ENCODE results near the gene ATL2. TPM values are rescaled to one million over a fixed set of nuclear protein-coding genes. Genes with fewer than 3 reads are reported as not detected.
A peak's percentile ranks its signal among the peaks of the same experiment; 100 is the strongest.

The ATL2 gene
- total and polyA plus RNA-seq, 2 of the 8 experiments (the other 6 are each of a cell fraction or from before 2014, with no cell fraction given) = 38.8 to 84.6 TPM

GRCh38 chr2:38262069-38262871 lies 114.8 kb downstream of the ATL2 start:
- H3K23me2 ChIP-seq (ENCODE audit: low read depth, low read length) = no peaks in the 10 kb centered on the region
- CTCF ChIA-PET (ENCODE audit: partially characterized antibody) = interaction anchor here (0.9 kb wide), 1 partner anchor 17 kb away, joined by 3 read pairs; no protein-coding TSS in a partner anchor
- H3K4ac ChIP-seq (replicated peaks; ENCODE audit: insufficient read length, low read depth, low read length) = no peak overlapping the region
- H2BK120ac ChIP-seq (replicated peaks; ENCODE audit: low read depth, low read length) = no peak overlapping the region
- H3K27ac ChIP-seq (ENCODE audit: low read depth, low read length) = no peak overlapping the region
- POLR2A ChIA-PET (ENCODE audit: partially characterized antibody) = no interaction called here
- no peak overlapping the region for H3K56ac ChIP-seq (replicated peaks; ENCODE audit: insufficient read length, low read depth, low read length)
- no peak for FAIRE-seq
- H3K79me2 ChIP-seq (ENCODE audit: control insufficient read depth in 1 of 2, insufficient read depth in 2 of 2, low read length in 2 of 2) = no peaks in the 10 kb centered on the region
- no peak overlapping the region for H4K8ac ChIP-seq (ENCODE audit: extremely low read depth, insufficient read depth, low read length)
- no peak for DNase-seq (ENCODE audit: low read depth in 1 of 2, low spot score in 2 of 2)
- peaks cover 0 to 4% (median 0%) of the 10 kb centered on the region in 4 experiments; a peak in 2 of 7 replicates for H3K4me1 ChIP-seq (replicated peaks in 1 of 4; ENCODE audit: control insufficient read depth in 3 of 4, insufficient read depth in 4 of 4, low read length in 3 of 4)
- no peak overlapping the region for H2BK12ac ChIP-seq (ENCODE audit: low read depth, low read length)
- H2BK15ac ChIP-seq (ENCODE audit: low read length) = no peak overlapping the region
- H3K4me3 ChIP-seq (ENCODE audit: extremely low read depth in 1 of 4, insufficient read depth in 2 of 4, low read depth in 3 of 4, low read length in 4 of 4) = no peak overlapping the region
- no peak overlapping the region for H3K18ac ChIP-seq (ENCODE audit: extremely low read depth, low read length)
- H4K20me1 ChIP-seq (replicated peaks in 1 of 2; ENCODE audit: control insufficient read depth in 1 of 2, insufficient read depth in 2 of 2, low read length in 2 of 2) = no peaks in the 10 kb centered on the region
- H2BK20ac ChIP-seq (ENCODE audit: low read length) = no peak overlapping the region
- H2BK5ac ChIP-seq (ENCODE audit: low read depth, low read length) = no peak overlapping the region
- H3K23ac ChIP-seq (ENCODE audit: insufficient read length) = no peak overlapping the region
- no peaks in the 10 kb centered on the region for H3K36me3 ChIP-seq (ENCODE audit: control insufficient read depth in 2 of 4, insufficient read depth in 4 of 4, low read length in 3 of 4)
- WGBS, 2 experiments (ENCODE audit: extremely low coverage in 1 of 2, insufficient coverage in 1 of 2, insufficient read length in 1 of 2, insufficient replicate concordance in 2 of 2, low coverage in 1 of 2, low lambda C conversion rate in 2 of 2, missing lambda C conversion rate in 1 of 2) = 85% methylated on average over 14 of the region's 14 CpGs; no CpG with 5 or more reads in 1 of the 2 experiments
- no peak overlapping the region for H4K91ac ChIP-seq (replicated peaks; ENCODE audit: insufficient read length, low read length)
- H2AK5ac ChIP-seq (ENCODE audit: low read depth, low read length) = no peak overlapping the region
- no peaks in the 10 kb centered on the region for H3K9me3 ChIP-seq (ENCODE audit: insufficient read depth in 2 of 2, low read depth in 1 of 2, low read length in 1 of 2)
- no peak overlapping the region for H4K5ac ChIP-seq (ENCODE audit: insufficient read length, low read depth, low read length)
- H3K9ac ChIP-seq (replicated peaks in 1 of 4; ENCODE audit: extremely low read depth in 1 of 4, low read depth in 3 of 4, low read length in 3 of 4) = no peak overlapping the region
- no peak overlapping the region for H3K14ac ChIP-seq (ENCODE audit: insufficient read length)
- TF ChIP-seq TEAD4 (IDR thresholded peaks at IDR 0.05; ENCODE audit: low read depth, low read length) (0 out of 2 replicates have a peak, but pooled peaks have one; percentile 14), TAF7 (optimal IDR thresholded peaks at IDR 0.05; ENCODE audit: borderline replicate concordance, low read depth, low read length) (no peak)
- no peaks in the 10 kb centered on the region for H3K27me3 ChIP-seq (replicated peaks in 1 of 4; ENCODE audit: control insufficient read depth in 3 of 4, extremely low read depth in 1 of 4, insufficient read depth in 3 of 4, low read length in 3 of 4)
- no peaks in the 10 kb centered on the region for H3K79me1 ChIP-seq (ENCODE audit: low read depth, low read length)
- no peak overlapping the region for H2AFZ ChIP-seq (ENCODE audit: low read length)
- no peak overlapping the region for H3K4me2 ChIP-seq (ENCODE audit: insufficient read depth in 1 of 2, low read depth in 2 of 2, low read length in 2 of 2)

Data from H1 (cell line).